NCI-H1417 (cell line): Measurements from ENCODE around the gene PPP3CA.
"Not testable (repeated sequence)": the region's sequence is repeated elsewhere in the genome, so short reads cannot be mapped to it uniquely, and the experiment has no call there.

ENCODE experiments used
- DNase-seq, 3 experiments: peaks; one replicate each; lab custom pipeline; 2025; lab: John Stamatoyannopoulos, UW

The PPP3CA gene

GRCh38 chr4:101211146-101211553, 136.2 kb downstream of the PPP3CA start:
- peak in 1 of 3 experiments; percentile 46 for DNase-seq

- no peak for DNase-seq
Measured at GRCh38 chr4:101210331-101210730, 137.0 kb downstream of the PPP3CA start.

- DNase-seq: no peak
Measured at GRCh38 chr4:101208171-101208570, 139.2 kb downstream of the PPP3CA start.

GRCh38 chr4:101205916-101206315, 141.4 kb downstream of the PPP3CA start:
- DNase-seq: no peak

DNA sequence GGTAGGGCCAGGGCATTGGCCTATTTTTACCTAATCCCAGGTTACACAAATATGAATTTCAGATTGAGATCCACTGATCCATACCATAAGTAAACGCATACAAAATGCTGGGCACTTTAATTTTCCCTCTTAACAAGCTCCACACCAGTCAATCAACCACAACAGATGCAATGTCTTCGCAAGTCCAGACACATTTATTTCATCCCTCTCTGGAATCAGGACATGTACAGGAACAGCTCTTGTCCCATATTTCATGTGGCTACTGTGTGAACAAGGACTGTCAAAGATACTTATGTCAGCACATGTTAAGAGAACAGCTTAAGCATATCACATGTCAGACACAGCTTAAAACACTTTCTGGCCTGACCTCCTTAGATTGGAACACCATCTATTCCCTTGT, 145.9 kb downstream of the PPP3CA start:
- peak; percentile 13 to 61 (median 60) for DNase-seq

DNA sequence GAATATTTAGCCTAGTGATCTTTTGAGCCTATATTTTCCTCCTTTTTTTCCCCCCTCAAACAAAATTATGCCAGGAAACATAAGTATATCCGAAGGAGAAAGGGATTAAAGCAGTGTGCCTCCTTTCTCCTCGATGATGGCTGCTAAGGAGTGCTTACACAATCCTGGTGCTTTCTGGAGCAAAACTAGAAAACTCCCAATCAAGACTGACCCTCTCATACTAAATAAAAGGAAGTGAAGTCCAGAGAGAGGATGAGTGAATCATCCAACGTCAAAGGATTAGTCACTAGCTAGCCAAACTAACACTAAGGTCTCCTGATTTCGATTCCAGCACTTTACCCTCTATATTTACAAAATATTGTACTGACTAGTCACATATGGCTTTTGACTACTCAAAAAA, 146.8 kb downstream of the PPP3CA start:
- no peak for DNase-seq

DNA sequence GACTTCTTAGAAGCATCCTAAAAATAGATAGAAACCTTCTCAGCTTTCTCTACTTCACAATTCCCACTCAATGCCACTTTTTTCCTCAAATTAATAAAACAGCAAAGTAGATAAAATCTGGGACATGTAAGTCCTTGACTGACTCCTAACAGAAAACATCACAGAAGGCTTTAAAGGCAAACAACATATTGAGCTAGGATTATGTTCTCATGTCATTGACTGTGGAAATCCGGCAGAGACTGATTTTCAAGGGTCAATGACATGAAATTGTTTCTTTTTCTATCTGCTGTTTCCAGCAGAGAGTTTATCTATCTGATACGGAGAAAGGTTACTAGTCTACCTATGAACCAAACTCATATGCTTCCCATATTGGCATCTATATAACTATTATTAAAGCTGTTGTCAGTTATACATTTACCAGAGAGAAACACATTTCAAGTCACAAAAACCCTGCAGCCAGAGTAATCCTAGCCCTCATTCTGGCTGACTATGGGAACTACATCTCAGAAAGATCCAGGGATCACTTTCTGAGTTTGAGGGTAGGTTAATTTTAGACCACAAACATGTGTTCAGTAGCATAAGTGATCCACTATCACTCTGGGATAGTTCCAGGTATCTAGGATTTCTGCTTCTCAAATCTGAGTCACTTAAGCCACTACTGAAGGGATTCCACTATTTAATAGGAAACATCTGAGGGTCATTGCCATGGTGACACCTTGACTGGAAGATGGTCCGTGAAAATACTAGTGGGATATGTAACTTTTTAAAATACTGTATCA, 147.6 kb downstream of the PPP3CA start:
- no peak for DNase-seq

- peak in 2 of 3 experiments; percentile 60 to 83 for DNase-seq
Measured at GRCh38 chr4:101198682-101199339, 148.5 kb downstream of the PPP3CA start.

DNA sequence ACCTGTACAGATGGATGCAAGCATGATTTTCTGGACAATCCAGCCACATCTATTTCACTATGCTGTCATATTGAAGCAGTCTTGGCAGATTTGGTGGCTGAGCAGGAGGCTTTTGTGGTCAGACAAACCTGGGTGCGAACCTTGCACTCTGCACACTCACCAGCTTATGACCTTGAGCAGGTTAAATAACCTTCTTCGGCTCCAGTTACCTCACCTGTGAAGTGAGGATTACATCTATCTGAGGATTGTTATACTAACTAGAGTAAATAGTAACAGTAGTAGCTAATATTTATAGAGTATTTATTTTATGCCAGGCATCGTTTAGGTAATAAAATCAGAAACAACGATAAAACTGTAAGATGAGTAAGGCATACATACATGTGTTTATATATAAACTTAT, 150.0 kb downstream of the PPP3CA start:
- no peak for DNase-seq

GRCh38 chr4:101192244-101192643, 155.1 kb downstream of the PPP3CA start:
- no peak for DNase-seq

- no peak for DNase-seq
Measured at GRCh38 chr4:101191302-101192098, 155.8 kb downstream of the PPP3CA start.

DNA sequence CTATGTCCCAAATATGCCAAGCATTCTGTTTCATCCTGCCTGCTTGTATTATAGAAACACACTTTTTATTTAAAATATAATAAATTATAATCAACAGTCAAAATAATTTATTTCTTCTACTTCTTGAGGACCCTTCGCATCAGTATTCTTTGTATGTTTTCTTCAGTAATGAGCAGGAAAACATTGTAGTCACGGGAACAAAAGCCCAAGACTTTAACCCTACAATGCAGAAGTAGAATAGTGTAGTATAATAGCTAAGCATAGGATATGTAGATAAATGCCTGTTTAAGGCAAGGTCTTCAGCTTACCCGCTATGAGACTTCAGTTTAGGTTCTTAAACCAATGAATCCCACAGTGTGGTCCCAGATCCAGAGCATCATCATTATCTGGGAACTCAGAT, 156.6 kb downstream of the PPP3CA start:
- DNase-seq: no peak

GRCh38 chr4:101188906-101189305, 158.4 kb downstream of the PPP3CA start:
- DNase-seq: no peak

DNA sequence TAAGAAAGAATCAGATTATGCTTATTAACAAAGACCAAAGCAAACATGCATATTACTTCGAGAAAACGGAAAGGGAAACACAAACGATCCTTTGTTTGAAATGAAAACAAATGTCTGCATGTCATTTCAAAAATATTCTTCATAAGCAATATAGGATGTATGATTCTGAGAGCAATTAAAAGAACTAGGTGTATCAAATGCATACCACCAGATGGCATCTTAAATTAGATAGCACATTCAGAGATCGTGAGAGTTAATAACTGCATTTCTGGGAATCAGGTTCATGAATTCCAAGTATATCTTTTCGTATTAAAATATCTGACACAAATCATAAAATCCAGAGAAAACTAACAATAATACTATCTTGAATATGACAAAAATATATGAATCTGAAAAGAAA, 159.5 kb downstream of the PPP3CA start:
- peak in 1 of 3 experiments; percentile 14 for DNase-seq

- peak in 1 of 3 experiments; percentile 6 for DNase-seq
Measured at GRCh38 chr4:101186567-101187184, 160.7 kb downstream of the PPP3CA start.

- DNase-seq: no peak
Measured at GRCh38 chr4:101184668-101185067, 162.7 kb downstream of the PPP3CA start.

DNA sequence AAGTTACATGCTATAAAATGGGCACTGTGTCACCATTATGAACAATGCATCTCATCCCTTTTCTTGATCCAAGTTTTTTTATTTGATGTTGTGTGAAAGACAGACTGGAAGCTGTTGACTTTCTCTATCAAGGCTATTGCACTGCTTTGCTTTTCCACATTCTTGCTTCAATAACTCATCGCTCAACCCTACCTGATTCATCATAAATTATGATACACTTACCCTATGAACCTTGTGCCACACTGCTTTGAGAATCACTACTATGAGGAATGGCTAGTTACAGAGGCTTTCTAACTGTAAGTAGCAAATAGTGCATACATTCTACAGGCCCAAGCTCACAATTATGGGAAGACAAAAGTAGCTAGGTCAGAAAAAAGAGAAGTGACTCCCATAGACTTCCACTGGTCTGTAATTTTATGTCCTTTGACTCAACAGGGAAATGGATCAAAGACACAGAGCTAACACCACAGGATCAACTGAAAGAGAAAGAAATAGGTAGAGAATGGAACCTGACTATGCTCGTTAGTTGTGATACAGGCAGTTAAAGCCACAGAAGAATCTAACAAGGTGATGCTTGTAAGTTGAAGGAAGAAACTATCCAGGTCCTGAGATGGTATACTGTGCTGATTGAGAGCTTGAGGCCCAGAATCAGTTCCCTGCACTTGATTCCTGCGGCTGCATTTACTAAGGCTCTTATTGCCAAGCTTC, 163.5 kb downstream of the PPP3CA start:
- DNase-seq: no peak

DNA sequence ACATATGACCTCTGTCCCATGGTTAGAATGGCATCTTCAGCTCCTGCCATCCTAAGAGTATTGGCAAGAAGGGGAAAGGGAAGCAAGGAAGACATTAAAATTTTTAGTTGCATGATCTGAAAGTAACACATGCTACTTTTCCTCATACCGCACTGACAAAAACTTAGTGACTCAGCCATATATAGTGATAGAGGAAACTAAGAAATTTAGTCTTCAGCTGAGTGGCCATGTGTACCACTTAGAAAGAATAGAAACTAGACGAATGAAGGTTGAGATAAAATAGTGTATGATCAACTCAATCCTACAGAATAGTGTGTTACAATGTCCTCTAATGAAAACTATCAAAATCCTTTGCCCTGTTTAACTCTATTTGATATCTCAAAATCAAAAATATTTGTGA, 164.1 kb downstream of the PPP3CA start:
- no peak for DNase-seq

GRCh38 chr4:101182688-101183087, 164.6 kb downstream of the PPP3CA start:
- DNase-seq: not testable (repeated sequence)

DNA sequence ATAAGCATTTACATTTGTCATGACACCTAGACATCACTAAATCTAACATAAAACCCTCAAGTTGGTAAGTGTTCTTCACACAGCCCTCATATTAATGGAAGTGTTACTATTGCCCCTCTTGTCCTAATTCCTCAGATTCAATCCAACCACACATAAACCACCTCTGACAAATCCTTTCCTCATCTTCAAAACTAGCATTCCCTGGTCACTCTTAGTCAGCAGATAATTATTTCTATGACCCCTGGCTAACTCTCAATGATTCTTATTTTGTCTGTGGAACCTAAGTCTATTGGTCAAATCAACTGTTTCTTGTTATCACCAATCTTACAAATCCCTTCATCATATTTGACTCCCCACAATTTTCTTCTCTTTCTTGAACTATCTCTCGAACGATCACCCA, 168.6 kb downstream of the PPP3CA start:
- DNase-seq: no peak

DNA sequence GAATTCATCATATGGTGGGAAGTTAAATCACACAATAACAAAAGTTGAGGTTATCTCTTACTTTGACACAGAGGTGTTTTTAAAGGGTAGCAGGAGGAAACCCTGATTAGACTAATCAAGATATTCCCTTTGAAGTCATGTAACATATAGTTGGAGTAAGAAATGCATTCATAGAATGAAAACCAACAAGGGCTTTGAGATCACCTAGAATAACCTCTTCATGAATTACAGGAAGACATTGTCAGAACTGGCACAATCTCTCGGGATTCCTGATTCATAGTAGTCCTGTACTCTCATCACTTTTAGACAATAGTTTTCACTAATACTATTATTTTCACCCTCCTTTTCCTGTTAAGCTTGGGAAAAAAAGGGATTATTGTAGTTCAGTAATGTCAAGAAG, 170.2 kb downstream of the PPP3CA start:
- no peak for DNase-seq
